Measurements from ENCODE around the gene ANTXR1. TPM values are rescaled to one million over a fixed set of nuclear protein-coding genes. Genes with fewer than 3 reads are reported as not detected.

ANTXR1 gene
- total RNA-seq, 4 donors from 2014 or later: 52.8 to 116 (median 98.9) TPM

- ATAC-seq: peak; percentile 49
- 61 to 73% methylated on average over 9 of the region's 9 CpGs for WGBS, 2 donors (ENCODE audit: low coverage in 1 of 2)
- no peak overlapping the region for H3K4me3 ChIP-seq
- H3K27me3 ChIP-seq: no peaks in the 10 kb centered on the region
- H3K27ac ChIP-seq: peak overlapping the region in 2 of 4 donors; percentile 15 to 49
- H3K4me1 ChIP-seq: peaks cover 0 to 42% (median 6%) of the 10 kb centered on the region in 3 donors
- peaks cover 0 to 56% of the 10 kb centered on the region in 2 donors for H3K36me3 ChIP-seq
- TF ChIP-seq, protein P1, sequence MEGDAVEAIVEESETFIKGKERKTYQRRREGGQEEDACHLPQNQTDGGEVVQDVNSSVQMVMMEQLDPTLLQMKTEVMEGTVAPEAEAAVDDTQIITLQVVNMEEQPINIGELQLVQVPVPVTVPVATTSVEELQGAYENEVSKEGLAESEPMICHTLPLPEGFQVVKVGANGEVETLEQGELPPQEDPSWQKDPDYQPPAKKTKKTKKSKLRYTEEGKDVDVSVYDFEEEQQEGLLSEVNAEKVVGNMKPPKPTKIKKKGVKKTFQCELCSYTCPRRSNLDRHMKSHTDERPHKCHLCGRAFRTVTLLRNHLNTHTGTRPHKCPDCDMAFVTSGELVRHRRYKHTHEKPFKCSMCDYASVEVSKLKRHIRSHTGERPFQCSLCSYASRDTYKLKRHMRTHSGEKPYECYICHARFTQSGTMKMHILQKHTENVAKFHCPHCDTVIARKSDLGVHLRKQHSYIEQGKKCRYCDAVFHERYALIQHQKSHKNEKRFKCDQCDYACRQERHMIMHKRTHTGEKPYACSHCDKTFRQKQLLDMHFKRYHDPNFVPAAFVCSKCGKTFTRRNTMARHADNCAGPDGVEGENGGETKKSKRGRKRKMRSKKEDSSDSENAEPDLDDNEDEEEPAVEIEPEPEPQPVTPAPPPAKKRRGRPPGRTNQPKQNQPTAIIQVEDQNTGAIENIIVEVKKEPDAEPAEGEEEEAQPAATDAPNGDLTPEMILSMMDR (IDR thresholded peaks at IDR 0.05): no peak
- TF ChIP-seq POLR2A (IDR thresholded peaks at IDR 0.05) (no peak), POLR2AphosphoS5 (IDR thresholded peaks at IDR 0.05) (no peak), EP300 (IDR thresholded peaks at IDR 0.05) (no peak)
- H3K9me3 ChIP-seq: no peaks in the 10 kb centered on the region
Observed at GRCh38 chr2:69196327-69197117, 183.5 kb downstream of the ANTXR1 start.

GRCh38 chr2:69200107-69200520, 187.1 kb downstream of the ANTXR1 start:
- ATAC-seq: peak; percentile 54
- TF ChIP-seq, protein P1 (IDR thresholded peaks at IDR 0.05): no peak
- no peak for TF ChIP-seq POLR2A (IDR thresholded peaks at IDR 0.05)
- no peak for TF ChIP-seq POLR2AphosphoS5 (IDR thresholded peaks at IDR 0.05)
- no peak for TF ChIP-seq EP300 (IDR thresholded peaks at IDR 0.05)
- Histone ChIP-seq H3K9me3 (no peaks in the 10 kb centered on the region), H3K27ac (peak overlapping the region in 2 of 4 donors; percentile 15 to 42), H3K4me1 (peaks cover 0 to 54% (median 12%) of the 10 kb centered on the region in 3 donors), H3K4me3 (no peak overlapping the region), H3K36me3 (peaks cover 0 to 35% of the 10 kb centered on the region in 2 donors), H3K27me3 (no peaks in the 10 kb centered on the region)
- 88 to 96% methylated on average over 4 to 6 of the region's 6 CpGs for WGBS, 2 donors (ENCODE audit: low coverage in 1 of 2)

- H3K9me3 ChIP-seq: no peaks in the 10 kb centered on the region
- H3K27me3 ChIP-seq: no peaks in the 10 kb centered on the region
- peaks cover 0 to 54% (median 7%) of the 10 kb centered on the region in 3 donors for H3K4me1 ChIP-seq
- peaks cover 0 to 35% of the 10 kb centered on the region in 2 donors for H3K36me3 ChIP-seq
- no peak overlapping the region for H3K4me3 ChIP-seq
- no peak for ATAC-seq
- TF ChIP-seq POLR2AphosphoS5 (IDR thresholded peaks at IDR 0.05): no peak
- no peak for TF ChIP-seq POLR2A (IDR thresholded peaks at IDR 0.05)
- TF ChIP-seq EP300 (IDR thresholded peaks at IDR 0.05): no peak
- TF ChIP-seq, protein P1 (IDR thresholded peaks at IDR 0.05): no peak
- 80 to 82% methylated on average over 1 to 7 of the region's 7 CpGs for WGBS, 2 donors (ENCODE audit: low coverage in 1 of 2)
- H3K27ac ChIP-seq: peak overlapping the region in 2 of 4 donors; percentile 15 to 27
Observed at GRCh38 chr2:69201259-69201658, 188.3 kb downstream of the ANTXR1 start.

- peaks cover 0 to 48% (median 6%) of the 10 kb centered on the region in 3 donors for H3K4me1 ChIP-seq
- no peak overlapping the region for H3K4me3 ChIP-seq
- no peaks in the 10 kb centered on the region for H3K27me3 ChIP-seq
- peak overlapping the region in 3 of 4 donors; percentile 5 to 46 (median 32) for H3K27ac ChIP-seq
- peak; percentile 42 for ATAC-seq
- no peaks in the 10 kb centered on the region for H3K9me3 ChIP-seq
- H3K36me3 ChIP-seq: peaks cover 0 to 26% of the 10 kb centered on the region in 2 donors
- WGBS, 2 donors (ENCODE audit: low coverage in 1 of 2): 63 to 73% methylated on average over 3 of the region's 3 CpGs
- TF ChIP-seq, protein P1 (IDR thresholded peaks at IDR 0.05): no peak
- TF ChIP-seq POLR2A (IDR thresholded peaks at IDR 0.05): no peak
Observed at GRCh38 chr2:69202327-69202726, 189.3 kb downstream of the ANTXR1 start.

All from gastroesophageal sphincter (tissue), 4 donors.